ENCODE results near the gene NACA2. TPM values are rescaled to one million over a fixed set of nuclear protein-coding genes. Genes with fewer than 3 reads are reported as not detected.

The NACA2 gene
- not detected for total RNA-seq

GRCh38 chr17:61591018-61591417 lies at the start of gene NACA2:
NACA2 (minus strand) TSS chr17:61591219; CDS start chr17:61591180, 39 bp downstream.

Other genes with a start within 250 kb of the NACA2 start
- 86.6 TPM for gene TBX2, start 191.4 kb downstream of the NACA2 start, total RNA-seq
- not detected for gene TBX4, start 138.8 kb downstream of the NACA2 start, total RNA-seq

Data from camera-type eye (tissue), 1 donor.